K562 treated with DMSO at 1 percent for 24 hours (cell line): ENCODE measurements around the gene PIK3R4. TPM values are rescaled to one million over a fixed set of nuclear protein-coding genes. Genes with fewer than 3 reads are reported as not detected.

Experiments
- total RNA-seq: library from RNA; unstranded; fragments of 300-600 nt; gene quantifications from 2 replicates; pipeline ENCODE4 v1.2.3, GENCODE V29; 2022; ENCODE audit warnings: low read depth; ENCODE audit not compliant: insufficient read depth

The PIK3R4 gene
- total RNA-seq = 10.0 and 16.2 TPM in 2 replicates

DNA sequence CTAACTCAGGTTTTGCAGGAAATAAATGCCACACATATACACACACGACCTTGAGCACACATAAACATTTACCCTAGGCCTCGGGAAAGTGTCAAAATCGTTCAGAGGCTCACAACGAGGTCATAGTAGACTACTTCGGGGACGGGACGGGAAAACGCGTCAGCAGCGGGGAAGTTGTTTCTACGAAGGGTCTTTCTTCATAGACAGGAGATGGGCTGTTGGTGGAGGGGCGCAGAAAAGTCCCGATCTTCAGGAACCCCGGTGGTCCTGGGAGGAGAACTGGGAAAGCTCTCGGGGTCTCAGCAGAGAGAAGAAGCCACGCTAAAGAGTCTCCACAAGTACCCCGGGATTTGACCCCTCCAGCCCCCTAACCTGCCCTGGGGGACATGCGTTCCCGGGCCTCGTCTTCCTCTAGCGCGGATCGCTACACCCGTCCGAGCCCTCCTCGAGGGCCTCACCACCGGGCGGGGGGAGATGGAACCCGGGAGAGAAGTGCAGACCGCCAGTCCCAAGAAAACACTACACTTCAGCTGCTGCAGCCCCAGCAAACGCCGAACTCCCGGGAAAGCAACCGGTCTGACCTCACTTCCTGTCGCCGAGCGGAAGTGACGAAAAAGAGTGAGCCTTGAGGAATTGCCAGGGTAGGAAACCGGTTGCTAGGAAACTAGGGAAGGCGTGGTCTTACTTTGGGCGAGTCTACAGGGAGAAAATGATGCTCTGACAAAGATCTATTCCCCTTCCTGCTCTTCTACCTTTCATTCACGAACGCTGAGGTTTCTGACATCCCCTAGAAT lies at the start of gene PIK3R4:
PIK3R4 (minus strand) TSS at position 584 of the 794 bp plus-strand sequence. CDS start 1,611 bp downstream, outside the sequence.

Other genes with a start within 250 kb of the PIK3R4 start
- 0.06 TPM in 2 replicates for gene COL6A6, start 229.7 kb downstream of the PIK3R4 start, total RNA-seq
- 16.9 and 17.8 TPM in 2 replicates for gene ATP2C1, start 147.3 kb upstream of the PIK3R4 start, total RNA-seq